HG03571 (cell line): ENCODE measurements around the gene RUBCNL.
"Not testable (repeated sequence)": the region's sequence is repeated elsewhere in the genome, so short reads cannot be mapped to it uniquely, and the experiment has no call there.

Experiments
- ATAC-seq: cut with Tn5 transposase; IDR thresholded peaks from one replicate; pipeline ENCODE4 v1.9.1; 2021; ENCODE audit not compliant: unreplicated experiment

The RUBCNL gene

GRCh38 chr13:46377554-46377953 lies 9.5 kb downstream of the RUBCNL start:
- ATAC-seq, result no peak

GRCh38 chr13:46374710-46375109 lies 12.3 kb downstream of the RUBCNL start:
- no peak for ATAC-seq

- ATAC-seq, result no peak
Measured at GRCh38 chr13:46373623-46374022, 13.4 kb downstream of the RUBCNL start.

DNA sequence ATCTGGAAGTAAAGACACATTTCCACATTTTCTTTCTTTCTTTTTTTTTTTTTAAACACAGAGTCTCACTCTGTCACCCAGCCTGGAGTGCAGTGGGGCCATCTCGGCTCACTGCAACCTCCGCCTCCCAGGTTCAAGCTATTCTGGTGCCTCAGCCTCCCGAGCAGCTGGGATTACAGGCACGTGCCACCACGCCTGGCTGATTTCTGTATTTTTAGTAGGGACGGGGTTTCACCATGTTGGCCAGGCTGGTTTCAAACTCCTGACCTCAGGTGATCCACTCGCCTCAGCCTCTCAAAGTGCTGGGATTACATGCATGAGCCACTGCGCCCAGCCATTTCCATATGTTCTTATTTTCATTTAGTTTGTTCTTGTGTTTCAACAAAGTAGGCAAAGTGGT lies 14.1 kb downstream of the RUBCNL start:
- ATAC-seq, result not testable (repeated sequence)

DNA sequence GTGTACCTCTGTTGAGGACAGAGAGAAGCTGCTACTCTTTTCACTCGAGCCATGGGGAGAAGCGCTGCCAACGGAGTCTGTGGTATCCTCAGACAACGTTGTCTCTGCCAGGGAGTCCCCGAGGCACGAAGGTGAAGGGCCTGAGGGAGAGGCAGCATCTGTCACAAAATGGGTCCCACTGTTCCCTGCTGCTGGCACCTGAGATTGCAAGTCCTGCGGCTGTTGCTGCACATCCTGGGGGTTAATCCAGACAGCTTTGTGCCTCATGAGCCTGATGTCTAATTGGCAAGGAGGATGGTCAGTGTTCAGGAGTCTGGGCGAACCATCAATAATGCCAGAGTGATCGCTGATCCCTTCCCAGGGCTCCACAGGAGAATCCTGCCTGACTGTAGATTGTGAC lies 15.0 kb downstream of the RUBCNL start:
- no peak for ATAC-seq

GRCh38 chr13:46369506-46370277 lies 17.4 kb downstream of the RUBCNL start:
- no peak for ATAC-seq

DNA sequence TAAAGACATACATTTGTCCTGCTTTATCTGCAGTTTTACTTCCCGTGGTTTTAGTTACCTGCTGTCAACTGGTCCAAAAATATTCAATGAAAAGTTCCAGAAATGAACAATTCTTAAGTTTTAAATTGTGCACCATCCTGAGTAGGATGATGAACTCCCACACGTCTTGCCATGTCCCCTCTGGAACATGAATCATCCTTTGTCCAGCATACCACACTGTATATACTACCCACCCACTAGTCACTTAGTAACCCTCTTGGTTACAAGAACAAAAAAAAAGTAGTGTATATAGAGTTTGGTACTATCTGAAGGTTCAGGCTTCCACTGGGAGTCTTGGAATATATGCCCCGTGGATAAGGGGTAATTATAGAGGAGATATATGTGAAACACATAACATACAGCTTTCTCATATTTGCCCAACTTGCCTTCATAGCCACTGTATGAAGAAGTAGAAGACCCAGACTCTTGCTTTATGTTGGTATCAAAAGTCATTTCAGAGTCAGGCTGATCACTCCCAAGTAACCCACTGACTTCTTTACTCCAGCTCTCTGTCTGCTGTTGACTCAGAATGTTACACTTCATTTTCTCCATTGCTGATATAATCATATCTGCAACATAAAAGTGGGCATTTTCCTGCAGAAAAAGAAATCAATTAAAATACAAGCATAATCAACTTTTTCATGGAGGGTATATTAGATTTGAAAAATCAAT lies 19.3 kb downstream of the RUBCNL start:
- ATAC-seq, result no peak

DNA sequence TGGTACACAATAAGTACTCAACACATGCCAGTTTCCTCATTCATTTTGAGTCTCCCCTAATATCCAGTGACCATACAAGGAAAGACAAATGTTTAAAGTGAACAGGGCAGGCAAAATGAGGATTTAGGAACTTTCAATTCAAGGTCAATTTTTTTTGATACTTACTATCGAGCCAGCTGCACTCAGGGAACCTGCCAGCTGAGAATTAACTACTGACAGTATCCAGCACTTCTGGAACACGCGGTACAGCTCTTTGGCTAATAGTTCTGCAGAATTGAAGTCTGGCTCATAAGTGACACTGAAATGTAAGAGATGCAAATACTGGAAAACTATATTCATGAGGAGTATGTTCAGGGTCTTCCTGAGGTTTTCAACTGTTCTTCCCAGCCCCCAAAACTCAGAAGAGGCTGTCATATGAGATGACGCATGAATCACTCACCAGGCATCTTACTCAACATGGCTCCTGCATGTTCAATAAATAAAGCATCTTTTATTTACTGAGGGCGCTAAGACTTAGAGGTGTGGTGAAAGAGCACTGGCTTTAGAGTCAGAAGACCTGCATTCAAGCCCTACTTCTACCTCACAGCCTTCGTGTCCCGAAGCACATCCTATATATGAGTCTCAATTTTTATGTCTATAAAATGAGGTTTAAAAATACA lies 25.6 kb downstream of the RUBCNL start:
- no peak for ATAC-seq

GRCh38 chr13:46360604-46361003 lies 26.4 kb downstream of the RUBCNL start:
- ATAC-seq, result no peak

DNA sequence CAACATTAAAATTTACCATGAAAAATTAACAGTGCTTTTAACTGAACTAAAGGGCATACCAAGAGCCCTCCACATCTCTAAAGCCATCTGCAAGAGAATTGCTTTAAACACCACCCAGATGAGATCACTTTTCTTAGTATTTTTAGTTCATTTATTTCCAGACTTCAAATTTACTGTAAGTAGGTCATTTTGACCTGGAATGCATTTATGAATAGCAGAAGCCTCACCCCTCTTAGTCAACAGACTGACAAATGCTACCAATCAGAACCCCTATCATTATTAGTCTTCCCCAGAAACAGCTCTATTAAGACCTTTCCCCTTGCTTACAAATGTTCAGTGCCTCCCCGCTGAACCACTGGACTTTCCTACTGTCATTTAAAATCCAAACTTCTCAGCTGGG lies 27.3 kb downstream of the RUBCNL start:
- ATAC-seq, result no peak

DNA sequence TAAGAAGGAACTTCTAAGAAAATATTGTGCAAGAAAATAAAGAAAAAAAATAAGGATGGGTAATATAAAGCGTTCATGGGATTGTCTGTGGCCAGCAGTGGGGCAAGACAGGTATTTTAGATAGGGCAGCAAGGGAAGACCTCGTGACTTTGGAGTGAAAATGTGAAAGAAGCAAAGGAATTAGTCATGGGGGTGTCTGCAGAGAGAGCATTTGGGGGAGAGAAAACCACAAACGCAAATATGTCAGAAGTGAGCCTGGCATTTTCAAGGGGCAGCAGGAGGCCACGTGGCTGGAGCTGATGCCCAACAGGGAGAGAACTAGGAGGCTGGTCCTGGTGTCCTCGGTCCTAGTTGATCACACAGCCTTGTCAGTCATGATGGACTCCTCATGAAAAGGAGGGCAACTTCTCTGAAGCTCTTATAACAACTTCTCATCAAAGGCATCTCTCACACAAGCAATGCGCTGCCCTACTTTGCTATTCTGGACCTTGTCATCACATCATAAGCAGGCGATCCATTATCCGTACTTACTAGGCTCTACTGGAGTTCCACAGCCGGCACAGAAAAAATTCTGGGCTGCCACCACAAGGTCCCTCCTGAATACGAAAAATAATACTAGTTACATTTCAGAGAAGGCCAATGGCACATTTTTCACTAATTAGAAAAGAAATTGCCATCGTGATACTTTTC lies 31.0 kb downstream of the RUBCNL start:
- no peak for ATAC-seq

GRCh38 chr13:46355088-46355468 lies 32.0 kb downstream of the RUBCNL start:
- no peak for ATAC-seq

GRCh38 chr13:46354156-46355087 lies 32.6 kb downstream of the RUBCNL start:
- ATAC-seq, result no peak

- no peak for ATAC-seq
Measured at GRCh38 chr13:46352805-46353204, 34.2 kb downstream of the RUBCNL start.

- no peak for ATAC-seq
Measured at GRCh38 chr13:46350003-46350402, 37.0 kb downstream of the RUBCNL start.

- no peak for ATAC-seq
Measured at GRCh38 chr13:46348961-46349360, 38.1 kb downstream of the RUBCNL start.

GRCh38 chr13:46347277-46347676 lies 39.8 kb downstream of the RUBCNL start:
- no peak for ATAC-seq

- ATAC-seq, result no peak
Measured at GRCh38 chr13:46345866-46346265, 41.2 kb downstream of the RUBCNL start.

GRCh38 chr13:46345398-46345797 lies 41.7 kb downstream of the RUBCNL start:
- ATAC-seq, result no peak

GRCh38 chr13:46343279-46343994 lies 43.6 kb downstream of the RUBCNL start:
- no peak for ATAC-seq
